K562 (cell line): ENCODE results near the gene PREX1. TPM values are rescaled to one million over a fixed set of nuclear protein-coding genes. Genes with fewer than 3 reads are reported as not detected.

Source experiments
- ASH1L ChIP-seq: fragments of 450-650 bp; IDR thresholded peaks from 2 replicates; pipeline ENCODE4 v1.6.1; 2018; ENCODE audit warnings: borderline replicate concordance, mild to moderate bottlenecking, low read depth; ENCODE audit not compliant: partially characterized antibody
- BRD4 ChIP-seq: fragments of 200-600 bp; sonication (generic); IDR thresholded peaks from 2 replicates; pipeline ENCODE4 v1.6.1; 2017; ENCODE audit warnings: inconsistent platforms
- EZH2 ChIP-seq: IDR thresholded peaks from 2 replicates; pipeline ENCODE4 v1.6.1; 2012; ENCODE audit warnings: low read depth, mild to moderate bottlenecking, inconsistent platforms, low read length, borderline replicate concordance
- FIP1L1 ChIP-seq: fragments of 200-400 bp; formaldehyde crosslinking; IDR thresholded peaks from 2 replicates; pipeline ENCODE4 v1.6.1; 2018; ENCODE audit warnings: mild to moderate bottlenecking, low read depth, low read length; ENCODE audit not compliant: poor library complexity, severe bottlenecking
- MTF1 ChIP-seq: fragments of 250-450 bp; sonication (Bioruptor Pico); IDR thresholded peaks from 2 replicates; pipeline ENCODE4 v1.9.0; 2021; ENCODE audit warnings: moderate library complexity, mild to moderate bottlenecking, inconsistent platforms, borderline replicate concordance
- NR4A1 ChIP-seq, 2 experiments: fragments of 250-450 bp in 1 of 2; fragments of 450-650 bp in 1 of 2; sonication (Bioruptor Pico) in 1 of 2; IDR thresholded peaks; 2 replicates each; pipeline versions ENCODE4 v1.4.0 to v1.6.1; 2016 to 2020; ENCODE audit warnings: mild to moderate bottlenecking in 2 of 2, missing compliant biosample characterization in 1 of 2, missing genetic modification characterization in 1 of 2, moderate library complexity in 1 of 2
- PTBP1 ChIP-seq: fragments of 200-400 bp; formaldehyde crosslinking; IDR thresholded peaks from 2 replicates; pipeline ENCODE4 v1.6.1; 2017; ENCODE audit warnings: low read depth, low read length
- SETDB1 ChIP-seq: IDR thresholded peaks from one replicate; pipeline ENCODE4 v1.6.1; 2012; ENCODE audit warnings: low read length, control low read depth, inconsistent platforms
- SIX5 ChIP-seq, 2 experiments: IDR thresholded peaks; 2 replicates each; pipeline ENCODE4 v1.6.1; 2011; ENCODE audit warnings: low read length in 2 of 2, borderline replicate concordance in 1 of 2, low read depth in 1 of 2, mild to moderate bottlenecking in 1 of 2, moderate library complexity in 1 of 2; ENCODE audit not compliant: insufficient read depth in 1 of 2
- SMC3 ChIP-seq: conservative IDR thresholded peaks from 2 replicates; pipeline ENCODE4 v1.6.1; 2011; ENCODE audit warnings: low read depth, low read length, improper control_type of control experiment; ENCODE audit not compliant: insufficient read depth
- TCF3 ChIP-seq: sonication (generic); formaldehyde crosslinking; IDR thresholded peaks from 2 replicates; pipeline ENCODE4 v1.4.0; 2020; ENCODE audit warnings: mild to moderate bottlenecking, missing genetic modification reagents
- YY1 ChIP-seq, 3 experiments: IDR thresholded peaks; 2 replicates each; pipeline ENCODE4 v1.6.1; 2011; ENCODE audit warnings: low read length in 2 of 3, mild to moderate bottlenecking in 2 of 3, moderate library complexity in 2 of 3, borderline replicate concordance in 1 of 3, control low read depth in 1 of 3, low read depth in 1 of 3; ENCODE audit not compliant: insufficient read depth in 3 of 3, insufficient replicate concordance in 2 of 3, control insufficient read depth in 1 of 3, insufficient read length in 1 of 3; ENCODE audit errors: extremely low read depth in 1 of 3
- ZBTB8A ChIP-seq: fragments of 450-650 bp; IDR thresholded peaks from 2 replicates; pipeline ENCODE4 v1.6.1; 2018; ENCODE audit warnings: mild to moderate bottlenecking, moderate library complexity; ENCODE audit not compliant: partially characterized antibody
- ZNF717 ChIP-seq: fragments of 250-450 bp; sonication (Bioruptor Pico); IDR thresholded peaks from 2 replicates; pipeline ENCODE4 v1.5.0; 2021
- ZNF785 ChIP-seq: fragments of 250-450 bp; sonication (Bioruptor Pico); IDR thresholded peaks from 2 replicates; pipeline ENCODE4 v1.4.0; 2020; ENCODE audit warnings: mild to moderate bottlenecking
- polyA plus RNA-seq, 8 experiments: library from polyadenylated mRNA; depleted of rRNA in 4 of 8; stranded (reverse) in 5 of 8; unstranded in 3 of 8; fragments of >200 nt; fragmentation: Nextera tagmentation in 2 of 8; fragmentation: Illumina TruSeq in 1 of 8; extraction: Ambion mirVana in 2 of 8; extraction: Trizol in 1 of 8; gene quantifications; 2 replicates each; pipeline versions ENCODE4 v1.2.1 to v1.2.3, GENCODE V29; 2011 to 2014; ENCODE audit warnings: inconsistent platforms in 1 of 8, missing spikeins in 1 of 8
- total RNA-seq, 7 experiments: library from RNA; depleted of rRNA in 6 of 7; stranded (reverse); fragments of >200 nt in 6 of 7; fragmentation: Illumina TruSeq in 2 of 7; extraction: Trizol in 2 of 7; gene quantifications; 2 replicates each; pipeline versions ENCODE4 v1.2.1 to v1.2.3, GENCODE V29; 2011 to 2021; ENCODE audit warnings: low replicate concordance in 1 of 7
- TF ChIP-seq, protein P1 (sequence below), 2 experiments: fragments of 450-650 bp; formaldehyde crosslinking in 1 of 2; IDR thresholded peaks; 2 replicates each; pipeline versions ENCODE4 v1.4.0 to v1.6.1; 2014 to 2020; ENCODE audit warnings: mild to moderate bottlenecking in 2 of 2, borderline replicate concordance in 1 of 2, low read depth in 1 of 2
- TF ChIP-seq, protein P2 (sequence below), 2 experiments: fragments of 450-650 bp; IDR thresholded peaks; 2 replicates each; pipeline ENCODE4 v1.6.1; 2016

PREX1 gene
- total and polyA plus RNA-seq, 9 of the 15 experiments (the other 6 are each of a cell fraction or from before 2014, with no cell fraction given): 0.37 to 10.4 (median 4.8) TPM

DNA sequence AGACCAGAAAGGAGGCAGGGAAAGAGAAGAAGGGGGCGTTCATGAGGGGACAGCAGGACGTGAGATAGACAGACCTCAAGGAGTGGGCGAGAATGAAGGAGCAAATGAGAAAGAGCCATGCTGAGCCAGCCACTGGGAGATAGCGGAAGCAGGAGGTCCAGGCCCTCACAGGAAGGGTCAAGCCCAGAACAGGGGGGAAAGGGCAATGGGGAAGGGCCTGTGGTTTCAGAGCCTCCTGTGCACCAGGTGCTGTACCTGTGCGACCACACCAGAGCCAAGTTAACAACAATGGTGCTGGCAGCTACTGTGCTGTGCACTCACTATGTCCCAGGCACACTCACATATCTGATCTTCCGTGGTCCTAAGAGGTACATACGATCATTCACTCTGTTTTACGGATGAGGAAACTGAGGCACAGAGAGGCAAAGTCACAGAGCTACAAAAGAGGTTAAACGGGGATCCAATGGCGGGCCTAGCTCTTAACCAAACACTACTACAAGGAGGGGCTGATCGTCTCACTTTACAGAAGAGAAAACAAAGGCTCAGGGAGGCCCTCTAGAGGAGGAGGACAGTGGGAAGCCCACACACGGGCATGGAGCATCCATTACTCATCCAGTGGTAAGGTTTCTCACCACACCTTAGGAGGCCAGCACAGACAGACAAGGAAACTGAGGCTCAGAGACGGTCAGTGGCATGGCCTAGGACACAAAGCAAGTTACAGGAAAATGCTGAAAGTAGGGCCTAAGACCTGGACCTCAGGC, 129.1 kb downstream of the PREX1 start (continued):
- no peak for TF ChIP-seq FIP1L1
- TF ChIP-seq ZNF717 (CRISPR knock-in tag): no peak
- 0 out of 2 replicates have a peak, but pooled peaks have one; percentile 10 for TF ChIP-seq SMC3
- TF ChIP-seq, protein P1, sequence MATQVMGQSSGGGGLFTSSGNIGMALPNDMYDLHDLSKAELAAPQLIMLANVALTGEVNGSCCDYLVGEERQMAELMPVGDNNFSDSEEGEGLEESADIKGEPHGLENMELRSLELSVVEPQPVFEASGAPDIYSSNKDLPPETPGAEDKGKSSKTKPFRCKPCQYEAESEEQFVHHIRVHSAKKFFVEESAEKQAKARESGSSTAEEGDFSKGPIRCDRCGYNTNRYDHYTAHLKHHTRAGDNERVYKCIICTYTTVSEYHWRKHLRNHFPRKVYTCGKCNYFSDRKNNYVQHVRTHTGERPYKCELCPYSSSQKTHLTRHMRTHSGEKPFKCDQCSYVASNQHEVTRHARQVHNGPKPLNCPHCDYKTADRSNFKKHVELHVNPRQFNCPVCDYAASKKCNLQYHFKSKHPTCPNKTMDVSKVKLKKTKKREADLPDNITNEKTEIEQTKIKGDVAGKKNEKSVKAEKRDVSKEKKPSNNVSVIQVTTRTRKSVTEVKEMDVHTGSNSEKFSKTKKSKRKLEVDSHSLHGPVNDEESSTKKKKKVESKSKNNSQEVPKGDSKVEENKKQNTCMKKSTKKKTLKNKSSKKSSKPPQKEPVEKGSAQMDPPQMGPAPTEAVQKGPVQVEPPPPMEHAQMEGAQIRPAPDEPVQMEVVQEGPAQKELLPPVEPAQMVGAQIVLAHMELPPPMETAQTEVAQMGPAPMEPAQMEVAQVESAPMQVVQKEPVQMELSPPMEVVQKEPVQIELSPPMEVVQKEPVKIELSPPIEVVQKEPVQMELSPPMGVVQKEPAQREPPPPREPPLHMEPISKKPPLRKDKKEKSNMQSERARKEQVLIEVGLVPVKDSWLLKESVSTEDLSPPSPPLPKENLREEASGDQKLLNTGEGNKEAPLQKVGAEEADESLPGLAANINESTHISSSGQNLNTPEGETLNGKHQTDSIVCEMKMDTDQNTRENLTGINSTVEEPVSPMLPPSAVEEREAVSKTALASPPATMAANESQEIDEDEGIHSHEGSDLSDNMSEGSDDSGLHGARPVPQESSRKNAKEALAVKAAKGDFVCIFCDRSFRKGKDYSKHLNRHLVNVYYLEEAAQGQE (IDR thresholded peaks at IDR 0.05; ENCODE audit: borderline replicate concordance): peak; percentile 29; the same call in 1 of the 2 replicates
- TF ChIP-seq, protein P1 (CRISPR knock-in tag; IDR thresholded peaks at IDR 0.05; ENCODE audit: low read depth): no peak
- TF ChIP-seq ZBTB8A: no peak
- TF ChIP-seq, protein P2, sequence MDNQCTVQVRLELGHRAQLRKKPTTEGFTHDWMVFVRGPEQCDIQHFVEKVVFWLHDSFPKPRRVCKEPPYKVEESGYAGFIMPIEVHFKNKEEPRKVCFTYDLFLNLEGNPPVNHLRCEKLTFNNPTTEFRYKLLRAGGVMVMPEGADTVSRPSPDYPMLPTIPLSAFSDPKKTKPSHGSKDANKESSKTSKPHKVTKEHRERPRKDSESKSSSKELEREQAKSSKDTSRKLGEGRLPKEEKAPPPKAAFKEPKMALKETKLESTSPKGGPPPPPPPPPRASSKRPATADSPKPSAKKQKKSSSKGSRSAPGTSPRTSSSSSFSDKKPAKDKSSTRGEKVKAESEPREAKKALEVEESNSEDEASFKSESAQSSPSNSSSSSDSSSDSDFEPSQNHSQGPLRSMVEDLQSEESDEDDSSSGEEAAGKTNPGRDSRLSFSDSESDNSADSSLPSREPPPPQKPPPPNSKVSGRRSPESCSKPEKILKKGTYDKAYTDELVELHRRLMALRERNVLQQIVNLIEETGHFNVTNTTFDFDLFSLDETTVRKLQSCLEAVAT (IDR thresholded peaks at IDR 0.05): no peak
- no peak for TF ChIP-seq TCF3 (CRISPR knock-in tag)
- no peak for TF ChIP-seq BRD4
- no peak for TF ChIP-seq PTBP1
- no peak for TF ChIP-seq ZNF785 (CRISPR knock-in tag)
- TF ChIP-seq SIX5 (IDR thresholded peaks at IDR 0.05; ENCODE audit: borderline replicate concordance in 1 of 2, insufficient read depth in 1 of 2, low read depth in 1 of 2, low read length in 2 of 2): no peak
- no peak for TF ChIP-seq SETDB1
- no peak for TF ChIP-seq NR4A1 (CRISPR knock-in tag; IDR thresholded peaks at IDR 0.05)
- TF ChIP-seq NR4A1 (tag; IDR thresholded peaks at IDR 0.05): no peak
- TF ChIP-seq ASH1L: no peak
- TF ChIP-seq YY1 (IDR thresholded peaks at IDR 0.05; ENCODE audit: borderline replicate concordance in 1 of 3, control insufficient read depth in 1 of 3, extremely low read depth in 1 of 3, insufficient read depth in 3 of 3, insufficient read length in 1 of 3, insufficient replicate concordance in 2 of 3, low read depth in 1 of 3, low read length in 2 of 3): peak in 1 of 3 experiments; percentile 56
- TF ChIP-seq MTF1 (CRISPR knock-in tag): no peak
- TF ChIP-seq EZH2: no peak
